A172 (cell line): ENCODE results near the gene OXGR1. TPM values are rescaled to one million over a fixed set of nuclear protein-coding genes. Genes with fewer than 3 reads are reported as not detected.
A peak's percentile ranks its signal among the peaks of the same experiment; 100 is the strongest.
"Not testable (repeated sequence)": the region's sequence is repeated elsewhere in the genome, so short reads cannot be mapped to it uniquely, and the experiment has no call there.

ENCODE experiments used
- DNase-seq: peaks from one replicate; pipeline ENCODE4 v3.0.0-alpha.2; 2015; ENCODE audit warnings: low spot score
- total RNA-seq: library from RNA; depleted of rRNA; stranded (reverse); fragments of >200 nt; shearing (Covaris generic); gene quantifications from 2 replicates; pipeline ENCODE4 v1.2.3, GENCODE V29; 2014; rRNA removed

Gene OXGR1
- not detected in 2 replicates for total RNA-seq

- DNase-seq, result no peak
Measured at GRCh38 chr13:96994017-96994857, at the start of gene OXGR1. Gene OXGR1, minus strand, starts transcription at chr13:96994476. Its CDS starts 6,717 bp downstream, at chr13:96987759.

GRCh38 chr13:97043302-97043701 is 49.0 kb upstream of the OXGR1 start:
- DNase-seq, result peak; percentile 32

- peak; percentile 66 for DNase-seq
Measured at GRCh38 chr13:97030705-97031452, 36.6 kb upstream of the OXGR1 start.

- peak; percentile 42 for DNase-seq
Measured at GRCh38 chr13:97028441-97029299, 34.4 kb upstream of the OXGR1 start.

- no peak for DNase-seq
Measured at GRCh38 chr13:97027162-97027554, 32.9 kb upstream of the OXGR1 start.

- no peak for DNase-seq
Measured at GRCh38 chr13:97026531-97027161, 32.4 kb upstream of the OXGR1 start.

- not testable (repeated sequence) for DNase-seq
Measured at GRCh38 chr13:97023812-97024211, 29.5 kb upstream of the OXGR1 start.

GRCh38 chr13:97023117-97023516 is 28.8 kb upstream of the OXGR1 start:
- no peak for DNase-seq

- no peak for DNase-seq
Measured at GRCh38 chr13:97021241-97021640, 27.0 kb upstream of the OXGR1 start.

- no peak for DNase-seq
Measured at GRCh38 chr13:97020689-97021240, 26.5 kb upstream of the OXGR1 start.

- DNase-seq, result no peak
Measured at GRCh38 chr13:97020194-97020593, 25.9 kb upstream of the OXGR1 start.

GRCh38 chr13:97019236-97019635 is 25.0 kb upstream of the OXGR1 start:
- DNase-seq, result no peak

- peak; percentile 60 for DNase-seq
Measured at GRCh38 chr13:97018029-97018819, 23.9 kb upstream of the OXGR1 start.

GRCh38 chr13:97017322-97017721 is 23.0 kb upstream of the OXGR1 start:
- no peak for DNase-seq

GRCh38 chr13:97015661-97016350 is 21.5 kb upstream of the OXGR1 start:
- DNase-seq, result no peak

- no peak for DNase-seq
Measured at GRCh38 chr13:97012251-97013048, 18.2 kb upstream of the OXGR1 start.

- DNase-seq, result no peak
Measured at GRCh38 chr13:97011446-97012131, 17.3 kb upstream of the OXGR1 start.

GRCh38 chr13:97008643-97009042 is 14.4 kb upstream of the OXGR1 start:
- DNase-seq, result no peak
